Peyer's patch (tissue), 4 donors: ENCODE results near the gene MAD1L1.

Source experiments
- CTCF ChIP-seq, 6 experiments: fragments of 450-650 bp in 4 of 6; fragments of 200-600 bp in 2 of 6; sonication (generic) in 1 of 6; IDR thresholded peaks; one replicate each; pipeline ENCODE4 v1.5.1; 2017 to 2019; ENCODE audit warnings: antibody characterized with exemption in 6 of 6, mild to moderate bottlenecking in 3 of 6, moderate library complexity in 1 of 6
- POLR2A ChIP-seq, 2 donors: fragments of 450-650 bp; IDR thresholded peaks; one replicate each; pipeline ENCODE4 v1.5.1; 2017; ENCODE audit warnings: antibody characterized with exemption in 2 of 2, mild to moderate bottlenecking in 2 of 2, moderate library complexity in 2 of 2

GRCh38 chr7:1975179-1975578, 257.6 kb downstream of the MAD1L1 start:
- no peak for TF ChIP-seq POLR2A (IDR thresholded peaks at IDR 0.05)
- TF ChIP-seq CTCF (IDR thresholded peaks at IDR 0.05), result no peak
